ENCODE results near the gene NHLRC1. TPM values are rescaled to one million over a fixed set of nuclear protein-coding genes. Genes with fewer than 3 reads are reported as not detected.
A peak's percentile ranks its signal among the peaks of the same experiment; 100 is the strongest.

Gene NHLRC1
- total and polyA plus RNA-seq, 2 of the 13 experiments (the other 11 are each of a cell fraction or from before 2014, with no cell fraction given), result 0.04 to 0.11 TPM

DNA sequence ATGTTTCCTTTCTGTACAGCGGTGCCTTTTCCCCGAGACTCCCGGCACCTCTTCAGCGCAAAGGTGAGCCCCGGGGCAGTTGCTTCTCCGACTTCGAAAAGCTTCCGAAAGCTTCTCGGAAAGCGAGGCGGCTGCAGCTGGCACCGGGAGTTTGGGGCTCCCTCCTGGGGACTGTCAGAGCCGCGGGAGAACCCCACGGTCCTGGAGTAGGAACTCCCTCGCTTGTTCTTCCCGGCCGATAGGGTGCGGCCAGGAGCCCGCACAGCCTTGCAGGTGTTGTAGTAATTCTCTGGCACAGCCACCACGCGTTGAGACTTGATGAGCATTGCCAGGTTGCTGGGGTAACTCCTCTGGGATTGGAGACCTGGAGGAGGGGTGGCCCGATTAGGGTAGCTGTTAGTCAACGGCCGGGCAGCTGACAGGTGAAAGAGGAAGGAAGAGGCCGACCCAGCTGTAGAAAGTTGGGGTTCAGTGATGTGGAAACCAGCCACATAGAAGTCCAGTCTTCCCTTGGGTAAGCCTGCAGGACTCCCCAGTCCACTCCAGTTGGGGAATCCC, 33.5 kb upstream of the NHLRC1 start (continued):
- TF ChIP-seq ZNF274 (CRISPR knock-in tag; IDR thresholded peaks at IDR 0.05), result 0 out of 2 replicates have a peak, but pooled peaks have one; percentile 42
- TF ChIP-seq ZNF275 (CRISPR knock-in tag; IDR thresholded peaks at IDR 0.05; ENCODE audit: borderline replicate concordance), result no peak
- peak; percentile 43; the same call in 1 of the 2 replicates for TF ChIP-seq HDAC2 (CRISPR knock-in tag; IDR thresholded peaks at IDR 0.05)
- TF ChIP-seq MTA3 (CRISPR knock-in tag; IDR thresholded peaks at IDR 0.05), result no peak
- TF ChIP-seq ZSCAN22 (CRISPR knock-in tag; IDR thresholded peaks at IDR 0.05), result no peak
- no peak for TF ChIP-seq HMG20B (CRISPR knock-in tag; conservative IDR thresholded peaks at IDR 0.05)
- no peak for TF ChIP-seq SKIL (CRISPR knock-in tag; IDR thresholded peaks at IDR 0.05; ENCODE audit: borderline replicate concordance)
- TF ChIP-seq, protein P1, sequence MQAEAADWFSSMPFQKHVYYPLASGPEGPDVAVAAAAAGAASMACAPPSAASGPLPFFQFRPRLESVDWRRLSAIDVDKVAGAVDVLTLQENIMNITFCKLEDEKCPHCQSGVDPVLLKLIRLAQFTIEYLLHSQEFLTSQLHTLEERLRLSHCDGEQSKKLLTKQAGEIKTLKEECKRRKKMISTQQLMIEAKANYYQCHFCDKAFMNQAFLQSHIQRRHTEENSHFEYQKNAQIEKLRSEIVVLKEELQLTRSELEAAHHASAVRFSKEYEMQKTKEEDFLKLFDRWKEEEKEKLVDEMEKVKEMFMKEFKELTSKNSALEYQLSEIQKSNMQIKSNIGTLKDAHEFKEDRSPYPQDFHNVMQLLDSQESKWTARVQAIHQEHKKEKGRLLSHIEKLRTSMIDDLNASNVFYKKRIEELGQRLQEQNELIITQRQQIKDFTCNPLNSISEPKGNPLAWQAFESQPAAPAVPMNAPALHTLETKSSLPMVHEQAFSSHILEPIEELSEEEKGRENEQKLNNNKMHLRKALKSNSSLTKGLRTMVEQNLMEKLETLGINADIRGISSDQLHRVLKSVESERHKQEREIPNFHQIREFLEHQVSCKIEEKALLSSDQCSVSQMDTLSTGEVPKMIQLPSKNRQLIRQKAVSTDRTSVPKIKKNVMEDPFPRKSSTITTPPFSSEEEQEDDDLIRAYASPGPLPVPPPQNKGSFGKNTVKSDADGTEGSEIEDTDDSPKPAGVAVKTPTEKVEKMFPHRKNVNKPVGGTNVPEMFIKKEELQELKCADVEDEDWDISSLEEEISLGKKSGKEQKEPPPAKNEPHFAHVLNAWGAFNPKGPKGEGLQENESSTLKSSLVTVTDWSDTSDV (CRISPR knock-in tag; IDR thresholded peaks at IDR 0.05), result no peak
- TF ChIP-seq, protein P2, sequence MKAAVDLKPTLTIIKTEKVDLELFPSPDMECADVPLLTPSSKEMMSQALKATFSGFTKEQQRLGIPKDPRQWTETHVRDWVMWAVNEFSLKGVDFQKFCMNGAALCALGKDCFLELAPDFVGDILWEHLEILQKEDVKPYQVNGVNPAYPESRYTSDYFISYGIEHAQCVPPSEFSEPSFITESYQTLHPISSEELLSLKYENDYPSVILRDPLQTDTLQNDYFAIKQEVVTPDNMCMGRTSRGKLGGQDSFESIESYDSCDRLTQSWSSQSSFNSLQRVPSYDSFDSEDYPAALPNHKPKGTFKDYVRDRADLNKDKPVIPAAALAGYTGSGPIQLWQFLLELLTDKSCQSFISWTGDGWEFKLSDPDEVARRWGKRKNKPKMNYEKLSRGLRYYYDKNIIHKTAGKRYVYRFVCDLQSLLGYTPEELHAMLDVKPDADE (CRISPR knock-in tag; IDR thresholded peaks at IDR 0.05), result no peak
- TF ChIP-seq ZNF724P (CRISPR knock-in tag; IDR thresholded peaks at IDR 0.05; ENCODE audit: borderline replicate concordance), result peak; percentile 75; the same call in 1 of the 2 replicates
- TF ChIP-seq ZNF766 (CRISPR knock-in tag; IDR thresholded peaks at IDR 0.05; ENCODE audit: borderline replicate concordance), result no peak
- TF ChIP-seq MAX (IDR thresholded peaks at IDR 0.05), result peak; percentile 74
- no peak for TF ChIP-seq PRDM10 (CRISPR knock-in tag; IDR thresholded peaks at IDR 0.05; ENCODE audit: low read depth)
- TF ChIP-seq ZNF784 (CRISPR knock-in tag; IDR thresholded peaks at IDR 0.05; ENCODE audit: borderline replicate concordance), result no peak
